Right lobe of liver (tissue), 6 donors: ENCODE measurements around the gene AP1S3. TPM values are rescaled to one million over a fixed set of nuclear protein-coding genes. Genes with fewer than 3 reads are reported as not detected.
"Not testable (repeated sequence)": the region's sequence is repeated elsewhere in the genome, so short reads cannot be mapped to it uniquely, and the experiment has no call there.

Experiments
- ATAC-seq, 4 donors: fragments of 200-7000 bp; cut with Tn5 transposase; one replicate each; pipeline ENCODE4 v1.9.1; 2020; ENCODE audit warnings: mild to moderate bottlenecking in 4 of 4, moderate library complexity in 4 of 4
- DNase-seq, 3 donors: peaks; one replicate each; pipeline ENCODE4 v3.0.0-alpha.2; 2020
- H3K27ac ChIP-seq, 3 donors: fragments of 200-600 bp; one replicate each; pipeline ENCODE4 v1.8.0; 2022
- H3K27me3 ChIP-seq, 2 donors: fragments of 200-600 bp; one replicate each; pipeline ENCODE4 v1.8.0; 2022
- H3K36me3 ChIP-seq, 4 donors: fragments of 200-600 bp; sonication (generic) in 1 of 4; one replicate each; pipeline versions ENCODE4 v1.5.1 to v1.8.0; 2017 to 2022; ENCODE audit warnings: control low read depth in 1 of 4
- H3K4me1 ChIP-seq, 4 donors: fragments of 200-600 bp; sonication (generic) in 1 of 4; one replicate each; pipeline versions ENCODE4 v1.5.1 to v1.8.0; 2017 to 2022; ENCODE audit warnings: control low read depth in 1 of 4
- H3K4me3 ChIP-seq, 3 donors: fragments of 200-600 bp; one replicate each; pipeline ENCODE4 v1.8.0; 2022
- H3K9me3 ChIP-seq, 4 donors: fragments of 200-600 bp; sonication (generic) in 1 of 4; one replicate each; pipeline versions ENCODE4 v1.5.1 to v1.8.0; 2017 to 2022; ENCODE audit warnings: control low read depth in 1 of 4
- CTCF ChIP-seq, 4 donors: fragments of 200-600 bp in 3 of 4; fragments of 450-650 bp in 1 of 4; IDR thresholded peaks; one replicate each; pipeline versions ENCODE4 v1.5.1 to v1.8.0; 2016 to 2022; ENCODE audit warnings: antibody characterized with exemption in 4 of 4, mild to moderate bottlenecking in 2 of 4
- POLR2A ChIP-seq: fragments of 450-650 bp; IDR thresholded peaks from one replicate; pipeline ENCODE4 v1.6.1; 2017; ENCODE audit warnings: antibody characterized with exemption, mild to moderate bottlenecking
- WGBS: methylation state at CpG from one replicate; pipeline ENCODE4 v1.1.6; 2018; ENCODE audit warnings: low coverage, low lambda C conversion rate; ENCODE audit not compliant: insufficient coverage; ENCODE audit errors: missing lambda C conversion rate; 5-methylcytosine and 5-hydroxymethylcytosine counted together
- intact Hi-C, 2 donors: fragments of 100-400 bp; cut with DNase I; formaldehyde crosslinking; loops; one replicate each; pipeline versions ENCODE4 v1.11.2 to v1.14.1; 2022
- total RNA-seq, 6 experiments: library from RNA; depleted of rRNA in 2 of 6; stranded (reverse); fragments of >200 nt in 2 of 6; fragmentation: NEBNext Ultra II Directional in 3 of 6; extraction: Animal tissue kit (Norgen Biotek cat#: 25700) in 3 of 6; gene quantifications; one replicate each; pipeline versions ENCODE4 v1.1.0 to v1.2.4, GENCODE V29; 2016 to 2023
- donor health status: DM: no; HTN: yes; CAD: no.
- donor health status: DM: no; HTN: no; CAD: no.
- donor health status: DM: no; HTN: no; CAD: no.
- donor health status: DM: no; HTN: yes; CAD: no.
- donor health status: DM: no; HTN: yes; CAD: no.

The AP1S3 gene
- total RNA-seq, 6 experiments from 2014 or later, result 1.3 to 12.7 (median 3.2) TPM

GRCh38 chr2:223797037-223797436, 40.3 kb downstream of the AP1S3 start:
- Histone ChIP-seq H3K4me3 (no peak overlapping the region), H3K27ac (no peak overlapping the region), H3K4me1 (no peaks in the 10 kb centered on the region), H3K36me3 (no peaks in the 10 kb centered on the region), H3K27me3 (no peaks in the 10 kb centered on the region), H3K9me3 (no peaks in the 10 kb centered on the region)
- no peak for ATAC-seq
- intact Hi-C loops, result no loop called here
- TF ChIP-seq POLR2A (no peak), CTCF (IDR thresholded peaks at IDR 0.05) (no peak)
- WGBS, result 85% methylated on average over 5 of the region's 5 CpGs
- DNase-seq, result no peak

- 98% methylated on average over 6 of the region's 6 CpGs for WGBS
- Histone ChIP-seq H3K4me3 (no peak overlapping the region), H3K27me3 (no peaks in the 10 kb centered on the region), H3K27ac (no peak overlapping the region), H3K36me3 (no peaks in the 10 kb centered on the region), H3K9me3 (no peaks in the 10 kb centered on the region), H3K4me1 (no peaks in the 10 kb centered on the region)
- intact Hi-C loops, result no loop called here
- DNase-seq (no peak), ATAC-seq (no peak)
- no peak for TF ChIP-seq CTCF (IDR thresholded peaks at IDR 0.05)
- no peak for TF ChIP-seq POLR2A
These were observed 48.0 kb downstream of the AP1S3 start for GRCh38 chr2:223789423-223789822.

GRCh38 chr2:223788826-223789225, 48.6 kb downstream of the AP1S3 start:
- H3K36me3 ChIP-seq, result no peaks in the 10 kb centered on the region
- H3K27me3 ChIP-seq, result no peaks in the 10 kb centered on the region
- no peak overlapping the region for H3K27ac ChIP-seq
- ATAC-seq (no peak), DNase-seq (no peak)
- H3K4me3 ChIP-seq, result no peak overlapping the region
- H3K9me3 ChIP-seq, result no peaks in the 10 kb centered on the region
- TF ChIP-seq POLR2A (no peak), CTCF (IDR thresholded peaks at IDR 0.05) (no peak)
- intact Hi-C loops, result no loop called here
- no peaks in the 10 kb centered on the region for H3K4me1 ChIP-seq

GRCh38 chr2:223788106-223788505, 49.3 kb downstream of the AP1S3 start:
- H3K9me3 ChIP-seq, H3K27ac ChIP-seq, H3K27me3 ChIP-seq, ATAC-seq, intact Hi-C loops, H3K36me3 ChIP-seq, DNase-seq, H3K4me3 ChIP-seq, H3K4me1 ChIP-seq: not testable (repeated sequence)
- WGBS, result 93% methylated on average over 7 of the region's 10 CpGs

- Histone ChIP-seq H3K27ac (no peak overlapping the region), H3K36me3 (no peaks in the 10 kb centered on the region), H3K9me3 (no peaks in the 10 kb centered on the region), H3K4me1 (no peaks in the 10 kb centered on the region), H3K27me3 (no peaks in the 10 kb centered on the region), H3K4me3 (no peak overlapping the region)
- DNase-seq, result no peak
- intact Hi-C loops, result no loop called here
- no peak for ATAC-seq
- WGBS, result 100% methylated on average over 2 of the region's 2 CpGs
- no peak for TF ChIP-seq CTCF (IDR thresholded peaks at IDR 0.05)
- no peak for TF ChIP-seq POLR2A
These were observed 50.0 kb downstream of the AP1S3 start for GRCh38 chr2:223787358-223787757.
